Ramos (cell line): ENCODE data around the gene LARP4B.

ENCODE experiments used
- in situ Hi-C: fragments of 300-500 bp; cut with MboI; formaldehyde crosslinking; loops from one replicate; pipeline ENCODE4 v1.14.3; 2022; ENCODE audit warnings: low sequenced_read_pairs; ENCODE audit not compliant: unreplicated experiment

Gene LARP4B

DNA sequence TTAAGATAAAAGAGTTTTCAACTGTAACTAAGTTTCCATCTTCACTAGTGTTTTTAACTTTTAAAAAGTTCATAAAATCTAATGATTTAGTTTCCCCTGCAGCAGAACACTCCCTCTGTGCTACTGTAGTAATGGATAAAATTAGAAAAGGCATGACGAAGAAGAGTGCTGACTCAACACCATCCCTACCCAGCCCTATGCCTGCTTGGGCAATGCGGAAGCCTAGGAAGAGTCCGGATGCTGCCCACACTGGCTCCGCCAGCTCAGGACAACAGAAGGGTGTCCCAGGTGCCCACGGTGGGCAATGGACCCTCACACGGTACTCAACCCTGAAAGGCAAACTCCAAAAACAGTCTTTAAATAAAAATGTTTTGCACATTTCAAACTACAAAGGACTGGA, 118.2 kb downstream of the LARP4B start:
- in situ Hi-C loops, result no loop called here

DNA sequence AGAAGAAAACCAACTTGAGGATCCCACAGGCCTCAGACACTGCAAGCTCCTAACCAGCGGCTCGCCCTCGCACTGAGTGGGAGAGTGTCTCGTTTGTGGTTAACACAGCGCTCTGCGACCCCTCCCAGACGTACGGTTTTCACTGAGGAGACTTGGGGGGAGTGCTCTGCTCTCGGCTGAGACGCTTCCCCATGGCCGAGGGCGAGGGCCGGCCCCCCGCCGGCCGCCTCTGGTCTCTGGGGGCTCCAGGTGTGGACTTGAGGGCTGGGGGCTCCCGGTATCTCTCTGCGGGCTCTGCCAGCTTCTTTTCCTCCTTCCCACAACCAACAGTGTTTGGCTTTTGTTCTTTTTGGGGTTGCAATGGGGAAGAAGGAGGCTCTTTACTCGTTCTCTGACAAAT, 118.7 kb downstream of the LARP4B start:
- in situ Hi-C loops, result no loop called here

GRCh38 chr10:811379-812175, 119.9 kb downstream of the LARP4B start:
- in situ Hi-C loops, result no loop called here

DNA sequence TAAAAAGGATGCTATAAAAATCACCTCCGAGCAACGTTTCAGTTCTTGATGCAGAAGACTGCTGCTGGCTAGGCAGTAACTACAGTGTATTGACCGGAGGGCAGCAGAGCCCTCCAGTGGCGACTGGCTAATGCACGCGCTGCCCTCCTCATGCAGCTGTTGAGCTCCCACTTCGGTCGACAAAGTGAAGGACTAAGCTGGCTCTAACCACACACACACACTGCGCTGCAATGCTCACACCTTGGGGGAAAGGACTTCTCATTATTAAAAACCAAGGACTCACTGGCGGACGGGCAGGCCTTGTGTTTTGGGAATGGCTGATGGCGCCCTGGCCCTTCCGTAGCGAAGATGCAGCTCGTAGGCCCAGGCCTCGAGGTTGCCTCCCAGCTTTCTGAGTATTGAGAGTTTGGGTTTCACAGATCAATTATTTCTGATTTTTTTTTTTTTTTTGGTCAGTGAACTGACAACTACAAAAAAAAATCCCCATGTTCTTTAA, 121.1 kb downstream of the LARP4B start:
- in situ Hi-C loops, result no loop called here

- in situ Hi-C loops, result no loop called here
Measured at GRCh38 chr10:809671-810350, 121.7 kb downstream of the LARP4B start.

DNA sequence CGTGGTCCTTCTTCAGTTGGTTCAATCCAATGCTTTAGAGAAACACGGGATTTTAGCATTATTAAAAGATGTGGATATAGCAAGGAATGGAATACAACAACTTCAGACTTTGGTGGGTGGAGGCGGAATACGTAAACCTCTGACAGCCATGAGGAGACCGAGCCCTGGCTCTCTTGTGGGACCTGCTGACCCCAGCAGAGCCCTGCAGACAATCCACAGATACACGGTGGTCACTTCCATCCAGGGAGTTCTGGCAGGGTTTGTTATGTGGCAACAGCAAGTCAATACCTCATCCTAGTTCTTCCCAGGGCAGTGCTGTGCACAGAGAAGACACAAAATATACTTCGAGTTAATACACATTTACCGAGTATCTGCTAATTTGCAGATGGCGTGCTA, 123.5 kb downstream of the LARP4B start:
- in situ Hi-C loops, result no loop called here

DNA sequence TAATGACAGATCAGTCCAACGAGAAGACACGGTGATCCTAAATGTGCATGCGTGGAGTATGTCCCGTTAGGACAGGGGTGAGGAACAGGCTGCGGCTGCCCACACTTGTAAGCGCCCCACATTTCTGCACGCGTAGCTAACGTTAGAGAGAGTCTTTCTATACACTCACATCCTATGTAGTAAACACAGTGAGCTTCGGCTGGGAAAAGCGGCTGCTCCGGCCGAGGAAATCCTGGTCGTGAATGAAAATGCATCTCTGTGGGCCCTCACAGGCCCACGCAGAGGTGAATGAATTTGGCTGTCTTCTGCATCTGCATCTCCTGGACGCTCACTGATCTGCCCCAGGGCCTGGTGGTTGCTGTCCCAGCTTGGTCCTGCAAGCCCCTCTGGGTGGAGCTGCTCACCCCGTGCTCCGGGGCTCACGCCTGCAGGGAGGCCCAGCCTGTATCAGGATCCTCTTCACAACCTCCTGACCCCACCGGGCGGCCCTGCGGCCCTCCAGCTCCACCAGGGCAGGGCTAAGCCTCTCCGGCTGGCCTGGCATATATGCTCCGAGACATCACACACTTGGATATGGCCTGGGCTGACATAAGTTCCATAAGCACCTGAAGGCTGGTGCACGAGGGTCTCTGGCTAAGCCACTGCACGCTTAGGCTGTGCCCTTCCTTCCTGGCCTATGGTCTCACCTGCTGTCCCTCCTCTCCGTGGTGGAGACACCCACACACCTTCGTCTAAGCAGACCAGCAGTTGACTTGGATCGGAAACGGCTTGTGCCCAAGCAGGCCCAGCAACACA, 124.1 kb downstream of the LARP4B start:
- in situ Hi-C loops, result no loop called here

- in situ Hi-C loops, result no loop called here
Measured at GRCh38 chr10:806451-807162, 124.9 kb downstream of the LARP4B start.

DNA sequence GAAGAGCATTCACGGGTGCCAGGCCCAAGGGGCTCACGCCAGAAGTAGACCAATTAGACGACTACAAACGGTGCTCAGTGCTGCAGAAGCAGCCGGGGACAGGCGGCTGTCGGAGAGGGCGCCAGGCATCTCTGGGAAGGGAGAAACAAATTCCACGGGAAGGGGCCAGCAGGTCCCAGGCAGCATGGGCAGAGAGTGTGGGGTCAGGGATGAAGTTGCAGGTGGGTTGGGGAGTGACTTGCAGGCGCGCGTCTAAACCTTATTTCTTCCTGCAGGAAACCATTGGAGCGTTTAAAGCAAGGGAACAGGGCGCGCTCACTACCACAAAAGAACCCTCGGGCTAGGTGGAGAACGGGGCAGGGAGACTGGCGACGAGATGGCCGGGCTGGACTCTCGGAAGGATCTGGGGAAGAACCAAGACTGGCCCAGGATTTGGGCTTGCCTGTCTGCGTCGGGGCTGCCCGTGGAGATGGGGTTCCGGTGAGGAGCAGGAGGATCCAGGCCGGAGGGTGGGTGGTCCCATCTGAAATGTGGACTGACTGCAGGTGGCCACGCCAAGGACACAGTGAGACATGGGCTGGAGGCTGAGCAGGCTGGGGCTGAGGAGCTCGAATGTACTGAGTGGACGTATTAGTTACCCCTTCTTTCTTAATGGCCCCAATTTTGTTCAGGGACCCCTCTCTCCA, 125.7 kb downstream of the LARP4B start:
- in situ Hi-C loops, result no loop called here

- in situ Hi-C loops, result no loop called here
Measured at GRCh38 chr10:804787-805619, 126.5 kb downstream of the LARP4B start.

DNA sequence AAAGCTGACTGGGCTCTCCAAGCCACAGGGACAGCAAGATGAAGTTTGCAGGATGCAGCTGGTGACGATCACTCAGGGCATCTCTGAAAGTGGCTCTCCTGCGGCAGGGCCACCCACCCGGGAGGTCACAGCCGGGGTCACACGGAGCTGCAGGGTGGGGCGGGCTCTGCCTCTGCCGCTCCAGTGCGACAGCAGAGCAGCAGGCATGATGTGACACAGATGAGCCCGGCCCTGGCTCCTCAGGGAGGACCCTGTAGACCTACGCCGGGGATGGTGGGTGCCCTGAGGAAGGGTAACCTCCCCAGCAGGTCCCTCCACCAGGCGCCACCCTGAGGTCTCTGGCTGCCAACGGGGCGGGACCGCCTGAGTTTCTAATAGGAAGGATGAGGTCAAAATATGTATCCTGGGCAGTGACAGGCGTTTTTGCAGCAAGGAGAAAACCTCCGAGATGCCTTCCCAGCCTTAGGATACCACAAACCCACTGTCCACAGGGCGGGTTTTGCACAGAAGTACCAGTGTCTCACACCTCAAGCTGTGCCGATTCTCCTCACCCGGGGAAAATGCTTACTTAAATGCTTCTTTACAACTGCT, 127.2 kb downstream of the LARP4B start:
- in situ Hi-C loops, result no loop called here

- in situ Hi-C loops, result no loop called here
Measured at GRCh38 chr10:803041-803741, 128.3 kb downstream of the LARP4B start.

DNA sequence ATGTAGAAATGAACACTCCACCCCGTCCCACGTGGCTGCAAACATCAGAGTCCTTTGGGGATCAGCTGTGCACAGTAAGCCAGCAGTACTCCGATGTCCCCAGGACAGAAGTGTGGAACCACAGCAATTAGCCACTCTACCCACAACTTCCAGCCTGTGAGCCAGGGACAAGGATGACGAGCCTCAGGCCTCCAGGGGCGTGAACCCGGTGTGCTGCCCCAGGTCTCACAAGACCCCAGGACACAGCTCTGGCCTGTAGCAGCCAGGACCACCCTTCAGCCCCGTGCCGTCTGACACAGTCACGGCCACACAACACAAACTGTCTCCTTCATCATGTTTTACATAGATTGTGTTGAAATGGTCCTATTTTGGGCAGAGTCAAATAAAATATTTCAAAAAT, 129.0 kb downstream of the LARP4B start:
- in situ Hi-C loops, result no loop called here

DNA sequence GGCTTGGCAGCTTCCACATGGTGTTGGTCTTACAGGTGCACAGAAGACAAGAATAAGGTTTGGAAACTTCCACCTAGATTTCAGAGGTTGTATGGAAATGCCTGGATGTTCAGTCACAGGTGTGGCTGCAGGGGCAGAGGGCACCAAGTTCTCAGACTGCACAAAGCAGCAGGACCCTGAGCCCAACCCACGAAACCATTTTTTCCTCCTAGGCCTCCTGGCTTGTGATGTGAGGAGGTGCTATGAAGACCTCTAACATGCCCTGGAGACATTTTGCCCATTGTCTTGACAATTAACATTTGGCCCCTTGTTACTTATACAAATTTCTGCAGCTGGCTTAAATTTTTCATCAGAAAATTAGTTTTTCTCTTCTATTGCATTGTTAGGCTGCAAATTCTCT, 134.3 kb downstream of the LARP4B start:
- in situ Hi-C loops, result no loop called here

DNA sequence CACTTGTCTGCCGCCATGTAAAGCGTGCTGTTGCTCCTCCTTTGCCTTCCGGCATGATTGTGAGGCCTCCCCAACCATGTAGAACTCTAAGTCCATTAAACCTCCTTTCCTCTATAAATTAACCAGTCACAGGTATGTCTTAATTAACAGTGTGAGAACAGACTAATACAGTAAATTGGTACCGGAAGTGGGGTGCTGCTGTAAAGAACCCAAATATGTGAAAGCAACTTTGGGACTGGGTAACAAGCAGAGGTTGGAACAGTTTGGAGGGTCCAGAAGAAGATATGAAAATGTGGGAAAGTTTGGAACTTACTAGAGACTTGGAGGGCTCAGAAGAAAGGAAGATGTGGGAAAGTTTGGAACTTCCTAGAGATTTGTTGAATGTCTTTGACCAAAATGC, 135.3 kb downstream of the LARP4B start:
- in situ Hi-C loops, result no loop called here

GRCh38 chr10:794382-794956, 137.0 kb downstream of the LARP4B start:
- in situ Hi-C loops, result no loop called here

DNA sequence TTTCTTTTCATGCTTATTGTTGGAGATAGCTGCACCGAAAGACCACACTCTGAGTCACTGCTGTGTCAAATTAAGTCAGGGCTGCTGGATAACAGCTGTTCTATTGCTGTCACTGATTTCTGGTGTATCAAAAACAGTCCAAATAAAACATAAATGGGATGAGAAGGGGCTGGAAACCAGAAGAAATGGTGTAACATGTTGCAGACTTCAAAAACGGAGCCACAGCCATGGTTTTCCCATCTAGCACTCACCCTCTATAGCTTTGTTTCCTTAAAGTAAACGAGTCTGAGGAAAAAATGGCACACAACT, 138.8 kb downstream of the LARP4B start:
- in situ Hi-C loops, result no loop called here
